IPS-15b (cell line): ENCODE data around the gene LTBR.
A peak's percentile ranks its signal among the peaks of the same experiment; 100 is the strongest.

Experiments used
- H3K27me3 ChIP-seq: one replicate; pipeline ENCODE4 v1.6.1; 2013; ENCODE audit warnings: low read length; ENCODE audit not compliant: control insufficient read depth, insufficient read depth
- H3K36me3 ChIP-seq: one replicate; pipeline ENCODE4 v1.6.1; 2013; ENCODE audit warnings: low read length; ENCODE audit not compliant: control insufficient read depth, insufficient read depth
- H3K4me1 ChIP-seq: one replicate; pipeline ENCODE4 v1.6.1; 2013; ENCODE audit warnings: mild to moderate bottlenecking, low read length; ENCODE audit not compliant: control insufficient read depth, insufficient read depth
- H3K4me3 ChIP-seq: one replicate; pipeline ENCODE4 v1.5.1; 2013; ENCODE audit warnings: low read depth, low read length
- H3K9ac ChIP-seq: one replicate; pipeline ENCODE4 v1.6.1; 2013; ENCODE audit warnings: low read depth, mild to moderate bottlenecking, low read length
- H3K9me3 ChIP-seq: one replicate; pipeline ENCODE4 v1.6.1; 2013; ENCODE audit warnings: mild to moderate bottlenecking, low read length; ENCODE audit not compliant: control insufficient read depth, insufficient read depth

Gene LTBR

GRCh38 chr12:6373022-6373787 is 10.8 kb upstream of the LTBR start:
- Histone ChIP-seq H3K9ac (peak overlapping the region; percentile 84), H3K36me3 (peaks cover 4% of the 10 kb centered on the region), H3K4me1 (peaks cover 26% of the 10 kb centered on the region), H3K4me3 (peak overlapping the region; percentile 96), H3K9me3 (no peaks in the 10 kb centered on the region), H3K27me3 (no peaks in the 10 kb centered on the region)

- H3K4me1 ChIP-seq, result peaks cover 26% of the 10 kb centered on the region
- H3K9me3 ChIP-seq, result no peaks in the 10 kb centered on the region
- peaks cover 4% of the 10 kb centered on the region for H3K36me3 ChIP-seq
- H3K4me3 ChIP-seq, result peak overlapping the region; percentile 96
- H3K9ac ChIP-seq, result peak overlapping the region; percentile 84
- H3K27me3 ChIP-seq, result no peaks in the 10 kb centered on the region
Observed at GRCh38 chr12:6374028-6374785, 9.8 kb upstream of the LTBR start.

- H3K36me3 ChIP-seq, result peaks cover 4% of the 10 kb centered on the region
- H3K4me1 ChIP-seq, result peaks cover 26% of the 10 kb centered on the region
- H3K9ac ChIP-seq, result peak overlapping the region; percentile 84
- no peaks in the 10 kb centered on the region for H3K9me3 ChIP-seq
- H3K4me3 ChIP-seq, result peak overlapping the region; percentile 96
- no peaks in the 10 kb centered on the region for H3K27me3 ChIP-seq
Observed at GRCh38 chr12:6374786-6375160, 9.2 kb upstream of the LTBR start.

DNA sequence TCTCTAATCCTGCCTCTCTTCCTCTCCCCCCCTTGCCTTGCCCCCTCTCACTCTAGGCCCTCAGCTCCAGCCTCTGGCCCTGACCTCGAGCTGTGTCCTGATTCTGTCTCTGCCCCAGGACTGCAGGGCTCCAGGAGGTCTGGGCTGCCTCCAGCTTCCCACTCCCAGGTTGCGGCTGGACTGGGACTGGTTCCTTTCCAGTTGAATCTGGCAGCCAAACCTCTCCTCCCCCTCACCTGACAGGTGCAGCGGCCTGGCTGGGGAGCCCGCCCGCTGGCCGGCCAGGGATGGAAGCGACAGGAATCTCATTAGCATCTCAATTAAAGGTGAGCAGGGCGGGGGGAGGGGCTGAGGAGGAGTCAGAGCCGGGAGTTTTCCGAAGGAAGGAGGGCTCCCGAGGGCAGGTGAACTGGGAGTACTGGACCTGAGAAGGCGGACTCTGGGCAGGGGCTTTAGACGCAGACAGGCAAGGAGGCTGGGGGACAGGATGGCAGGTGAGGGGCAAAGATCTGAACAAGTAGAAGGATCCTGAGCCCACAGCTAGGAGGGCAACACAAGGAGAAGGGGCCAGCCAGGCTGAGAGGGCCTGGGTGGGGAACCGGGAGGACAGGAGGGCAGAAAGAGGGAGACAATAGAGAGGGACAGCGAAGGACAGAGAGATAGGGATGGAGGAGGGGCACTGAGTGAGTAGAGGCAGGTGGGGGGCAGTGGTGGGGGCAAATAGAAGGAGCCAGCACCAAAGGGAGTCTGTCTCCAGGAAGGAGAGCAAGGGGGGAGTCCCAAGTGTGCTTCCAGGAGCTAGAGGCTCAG is 8.5 kb upstream of the LTBR start, which contains the start of gene SCNN1A:
Gene SCNN1A, minus strand, starts transcription at position 295 of the 810 bp plus-strand sequence. CDS start 780 bp downstream, outside the sequence.
- H3K27me3 ChIP-seq, result no peaks in the 10 kb centered on the region
- H3K36me3 ChIP-seq, result peaks cover 4% of the 10 kb centered on the region
- peak within 1 kb of the TSS; percentile 85 for H3K9ac ChIP-seq
- peak within 1 kb of the TSS; percentile 96 for H3K4me3 ChIP-seq
- no peaks in the 10 kb centered on the region for H3K9me3 ChIP-seq
- peaks cover 22% of the 10 kb centered on the region for H3K4me1 ChIP-seq

DNA sequence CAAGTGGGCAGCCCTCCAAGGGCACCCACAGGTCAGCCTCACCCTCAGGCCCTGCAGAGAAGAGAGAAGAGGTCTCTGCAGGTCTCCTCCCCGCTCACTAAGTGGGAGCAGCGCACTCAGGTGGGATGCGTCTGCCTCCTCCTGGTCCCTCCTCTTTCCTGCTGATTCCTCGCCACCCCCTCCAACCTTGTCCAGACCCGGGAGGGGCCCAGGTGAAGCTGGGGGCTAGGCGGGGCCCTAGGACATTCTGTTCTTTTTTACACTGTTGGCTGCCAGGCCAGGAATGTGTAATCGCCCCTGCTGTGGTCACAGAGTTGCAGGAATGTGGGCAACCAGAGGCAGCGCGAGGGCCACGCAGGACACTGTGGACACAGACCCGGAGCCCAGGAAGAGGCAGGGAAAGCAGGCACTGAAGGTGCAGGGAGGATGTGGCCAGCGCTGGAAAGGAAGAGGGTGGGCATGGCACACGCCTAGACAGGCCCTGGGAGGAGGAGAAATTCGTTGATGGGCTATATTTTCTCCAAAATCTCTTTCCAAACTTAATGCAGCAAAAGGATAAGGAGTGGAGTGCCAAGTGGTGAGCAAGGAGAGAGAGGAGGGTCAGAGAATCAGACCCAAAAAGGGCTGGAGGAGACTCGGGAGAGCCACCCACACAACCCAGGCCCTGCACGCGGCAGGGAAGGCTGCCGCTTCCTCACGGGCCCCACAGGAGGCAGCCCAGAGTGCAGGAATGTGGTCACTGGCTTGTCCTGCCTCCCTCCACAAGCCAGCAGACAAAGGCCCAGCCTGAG is 7.7 kb upstream of the LTBR start:
- Histone ChIP-seq H3K4me3 (peak overlapping the region; percentile 96), H3K4me1 (peaks cover 17% of the 10 kb centered on the region), H3K27me3 (peaks cover 7% of the 10 kb centered on the region), H3K36me3 (no peaks in the 10 kb centered on the region), H3K9ac (peak overlapping the region; percentile 85), H3K9me3 (no peaks in the 10 kb centered on the region)

DNA sequence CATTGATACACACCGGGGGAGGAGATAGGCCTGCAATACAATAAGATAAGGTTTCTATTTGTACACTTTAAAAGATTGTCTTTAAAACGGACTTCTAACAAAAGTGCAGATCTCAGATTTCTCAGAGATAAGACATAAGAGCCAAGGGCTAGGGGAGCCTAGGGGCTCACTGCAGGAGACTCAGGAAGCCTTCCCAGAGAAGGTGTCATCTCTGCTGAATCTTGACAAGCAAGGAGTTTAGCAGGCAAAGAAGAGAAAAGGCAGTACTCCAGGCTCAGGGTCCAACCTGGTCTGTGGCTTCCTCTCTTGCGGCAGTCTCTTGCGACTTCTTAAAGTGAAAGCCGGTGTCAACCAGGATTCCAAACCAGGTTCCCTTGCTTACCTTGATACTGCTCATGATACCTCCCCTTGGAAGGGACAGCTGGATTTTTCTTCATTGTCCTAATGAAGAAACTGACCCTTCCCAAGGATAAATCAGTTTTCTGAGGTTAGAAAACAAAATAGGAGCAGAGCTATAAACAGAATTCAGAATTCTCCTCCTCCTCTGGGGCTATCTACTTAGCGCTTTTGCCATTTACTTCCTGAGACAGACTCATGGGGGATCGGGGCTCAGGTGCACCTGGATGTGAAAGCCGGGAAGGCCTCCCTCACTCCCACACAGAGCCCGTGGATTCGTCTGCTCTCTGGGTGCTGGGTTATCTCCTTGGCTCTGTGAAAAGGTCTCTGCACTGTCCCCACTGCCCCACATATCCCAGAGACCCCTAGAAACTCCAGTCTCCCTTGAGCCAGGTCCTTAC is 6.9 kb upstream of the LTBR start:
- H3K4me1 ChIP-seq, result peaks cover 21% of the 10 kb centered on the region
- H3K4me3 ChIP-seq, result peak overlapping the region; percentile 96
- peaks cover 12% of the 10 kb centered on the region for H3K27me3 ChIP-seq
- H3K9ac ChIP-seq, result peak overlapping the region; percentile 85
- H3K9me3 ChIP-seq, result no peaks in the 10 kb centered on the region
- no peaks in the 10 kb centered on the region for H3K36me3 ChIP-seq

DNA sequence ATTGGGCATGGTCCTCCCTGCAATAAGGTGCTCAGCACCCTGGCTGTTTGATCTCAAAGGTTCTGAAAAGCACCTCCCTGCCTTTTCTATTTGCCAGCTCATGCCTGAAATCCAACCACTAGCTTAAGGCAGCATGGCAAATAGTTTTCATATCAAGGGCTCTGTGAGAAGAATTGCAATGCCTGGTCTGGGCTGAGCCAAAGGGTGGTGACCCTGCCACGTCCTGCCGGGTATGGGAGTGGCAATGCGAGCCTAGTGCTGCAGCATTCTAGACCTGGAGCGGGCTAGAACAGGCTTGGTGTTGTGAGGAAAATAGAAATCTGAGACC is 6.3 kb upstream of the LTBR start:
- Histone ChIP-seq H3K27me3 (peaks cover 16% of the 10 kb centered on the region), H3K9ac (no peak overlapping the region)

DNA sequence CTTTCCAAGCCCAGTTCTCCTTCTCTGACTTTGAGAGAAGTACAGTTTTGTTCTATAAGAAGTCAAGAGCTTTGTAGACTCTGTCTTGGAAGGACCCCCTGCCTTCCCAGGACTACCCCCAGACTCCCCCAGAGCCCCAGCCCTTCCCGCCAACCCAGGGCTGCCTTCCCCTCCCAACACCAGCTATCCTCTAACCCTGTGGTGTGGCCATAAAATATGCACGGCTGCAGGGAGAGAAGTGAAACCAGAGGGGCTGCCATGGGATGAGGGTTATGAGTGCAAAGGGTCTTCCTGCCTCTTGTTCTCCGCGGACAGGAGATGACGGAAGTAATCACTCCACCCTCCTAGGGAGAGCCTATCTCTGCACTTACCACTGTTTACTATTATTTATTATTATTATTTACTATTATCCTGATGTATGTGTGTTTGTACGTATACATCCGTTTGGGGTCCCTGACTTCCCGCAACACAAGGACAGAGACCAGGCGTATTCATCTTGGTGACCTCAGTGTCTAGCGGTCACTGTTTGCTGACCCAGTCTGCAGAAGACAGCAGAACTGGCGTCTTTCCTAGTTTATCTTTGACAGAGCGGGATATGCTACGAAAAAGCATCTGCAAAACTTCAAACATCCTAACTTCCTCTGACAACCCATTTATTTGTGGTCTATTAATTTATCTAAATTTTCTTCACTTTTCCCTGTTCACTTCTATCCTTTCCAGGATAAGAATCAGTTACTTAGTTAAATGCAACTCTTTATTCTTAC is 5.1 kb upstream of the LTBR start:
- Histone ChIP-seq H3K9me3 (no peaks in the 10 kb centered on the region), H3K4me3 (no peak overlapping the region), H3K4me1 (peaks cover 30% of the 10 kb centered on the region), H3K27me3 (peaks cover 26% of the 10 kb centered on the region), H3K36me3 (no peaks in the 10 kb centered on the region), H3K9ac (no peak overlapping the region)

More for the DNA sequence above, 6.3 kb upstream of the LTBR start:
- H3K4me1 ChIP-seq, result peaks cover 23% of the 10 kb centered on the region
- no peak overlapping the region for H3K4me3 ChIP-seq
- no peaks in the 10 kb centered on the region for H3K9me3 ChIP-seq
- no peaks in the 10 kb centered on the region for H3K36me3 ChIP-seq

GRCh38 chr12:6380141-6381121 is 3.5 kb upstream of the LTBR start:
- H3K9ac ChIP-seq, result no peak overlapping the region
- H3K4me1 ChIP-seq, result peaks cover 30% of the 10 kb centered on the region

More at GRCh38 chr12:6380141-6381121, 3.5 kb upstream of the LTBR start:
- Histone ChIP-seq H3K36me3 (no peaks in the 10 kb centered on the region), H3K27me3 (peaks cover 34% of the 10 kb centered on the region), H3K4me3 (no peak overlapping the region), H3K9me3 (no peaks in the 10 kb centered on the region)
